OCI-LY1 (cell line): ENCODE measurements around the gene PRAME.

Experiments
- H2AFZ ChIP-seq: fragments of 200-600 bp; sonication (generic), shearing (Covaris generic); 2 replicates; pipeline ENCODE4 v1.6.0; 2014; ENCODE audit warnings: antibody characterized with exemption, mild to moderate bottlenecking, low read length
- H3F3A ChIP-seq: fragments of 200-600 bp; sonication (generic), shearing (Covaris generic); 2 replicates; pipeline ENCODE4 v1.6.0; 2014; ENCODE audit warnings: mild to moderate bottlenecking, antibody characterized with exemption, low read length, moderate library complexity; ENCODE audit not compliant: insufficient read depth
- H3K27ac ChIP-seq: fragments of 200-600 bp; sonication (generic); 2 replicates; pipeline ENCODE4 v1.5.1; 2014; ENCODE audit warnings: low read length, mixed run types, mild to moderate bottlenecking, low read depth; ENCODE audit not compliant: poor library complexity, severe bottlenecking
- H3K27me3 ChIP-seq: fragments of 200-600 bp; sonication (generic); 2 replicates; pipeline ENCODE4 v1.6.0; 2014; ENCODE audit warnings: antibody characterized with exemption, mild to moderate bottlenecking, low read length, moderate library complexity; ENCODE audit not compliant: insufficient read depth
- H3K36me3 ChIP-seq: fragments of 200-600 bp; sonication (generic); 2 replicates; pipeline ENCODE4 v1.6.1; 2014; ENCODE audit warnings: mild to moderate bottlenecking, antibody characterized with exemption, low read length, moderate library complexity, mixed read lengths; ENCODE audit not compliant: insufficient read depth
- H3K4me1 ChIP-seq: fragments of 200-600 bp; sonication (generic); 2 replicates; pipeline ENCODE4 v1.5.1; 2014; ENCODE audit warnings: mild to moderate bottlenecking, low read length, moderate library complexity; ENCODE audit not compliant: insufficient read depth, severe bottlenecking
- H3K4me2 ChIP-seq: fragments of 200-600 bp; sonication (generic), shearing (Covaris generic); 2 replicates; pipeline ENCODE4 v1.6.1; 2014; ENCODE audit warnings: low read length
- H3K4me3 ChIP-seq: fragments of 200-600 bp; sonication (generic); 2 replicates; pipeline ENCODE4 v1.5.1; 2014; ENCODE audit warnings: low read length, low read depth, mild to moderate bottlenecking, mixed read lengths; ENCODE audit not compliant: poor library complexity, severe bottlenecking
- H3K79me2 ChIP-seq: fragments of 200-600 bp; shearing (Covaris generic); 2 replicates; pipeline ENCODE4 v1.6.1; 2016; ENCODE audit warnings: mixed run types, low read length, mixed read lengths; ENCODE audit not compliant: insufficient read depth
- H3K9ac ChIP-seq: fragments of 200-600 bp; sonication (generic), shearing (Covaris generic); 2 replicates; pipeline ENCODE4 v1.6.1; 2014; ENCODE audit warnings: mild to moderate bottlenecking, low read length, mixed read lengths
- H3K9me2 ChIP-seq: fragments of 200-600 bp; sonication (generic), shearing (Covaris generic); 2 replicates; pipeline ENCODE4 v1.6.1; 2014; ENCODE audit warnings: low read depth, mild to moderate bottlenecking, low read length, mixed read lengths
- H3K9me3 ChIP-seq: fragments of 200-600 bp; shearing (Covaris generic); 2 replicates; pipeline ENCODE4 v1.6.1; 2014; ENCODE audit warnings: low read length, mixed read lengths
- H4K20me1 ChIP-seq: fragments of 200-600 bp; sonication (generic), shearing (Covaris generic); 2 replicates; pipeline ENCODE4 v1.6.0; 2016; ENCODE audit warnings: mild to moderate bottlenecking, low read length; ENCODE audit not compliant: insufficient read depth
- EZH2 ChIP-seq: fragments of 200-600 bp; sonication (generic), shearing (Covaris generic); IDR thresholded peaks from 2 replicates; pipeline ENCODE4 v1.8.0; 2017; ENCODE audit warnings: borderline replicate concordance, mixed run types, mild to moderate bottlenecking, antibody characterized with exemption, low read length, moderate library complexity, mixed read lengths
- TF ChIP-seq, protein P1 (sequence below): fragments of 200-600 bp; sonication (generic), shearing (Covaris generic); IDR thresholded peaks from 2 replicates; pipeline ENCODE4 v1.5.1; 2017; ENCODE audit warnings: mild to moderate bottlenecking, antibody characterized with exemption, low read length, moderate library complexity, mixed read lengths

PRAME gene

DNA sequence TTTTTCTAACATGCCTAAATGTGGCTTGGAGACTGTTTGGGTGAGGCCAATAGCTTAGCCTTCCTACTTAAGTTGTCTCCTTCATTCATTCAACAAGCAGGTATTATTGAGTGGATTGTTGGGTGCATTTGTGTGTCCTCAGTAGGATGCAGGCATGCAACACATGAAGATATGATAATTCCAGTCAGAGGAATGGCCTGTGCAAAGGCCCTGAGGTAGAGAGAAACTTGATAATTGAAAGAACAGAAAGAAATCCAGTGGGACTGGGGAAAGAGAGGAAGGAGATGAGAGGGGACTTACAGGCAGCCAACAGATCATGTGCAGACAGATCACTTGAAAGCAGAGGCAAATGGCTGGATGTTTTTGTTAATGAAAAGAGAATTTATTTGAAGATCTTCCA lies 15.3 kb upstream of the PRAME start:
- Histone ChIP-seq H3K9me3 (no peaks in the 10 kb centered on the region), H3F3A (no peaks in the 10 kb centered on the region), H3K36me3 (no peaks in the 10 kb centered on the region), H3K4me1 (peaks cover 5% of the 10 kb centered on the region), H3K9ac (no peak overlapping the region), H4K20me1 (no peaks in the 10 kb centered on the region), H3K27me3 (no peaks in the 10 kb centered on the region), H3K27ac (no peak overlapping the region), H3K9me2 (no peaks in the 10 kb centered on the region), H3K4me2 (no peak overlapping the region), H3K79me2 (no peaks in the 10 kb centered on the region), H2AFZ (no peak overlapping the region), H3K4me3 (no peak overlapping the region)
- no peak for TF ChIP-seq EZH2
- TF ChIP-seq, protein P1, sequence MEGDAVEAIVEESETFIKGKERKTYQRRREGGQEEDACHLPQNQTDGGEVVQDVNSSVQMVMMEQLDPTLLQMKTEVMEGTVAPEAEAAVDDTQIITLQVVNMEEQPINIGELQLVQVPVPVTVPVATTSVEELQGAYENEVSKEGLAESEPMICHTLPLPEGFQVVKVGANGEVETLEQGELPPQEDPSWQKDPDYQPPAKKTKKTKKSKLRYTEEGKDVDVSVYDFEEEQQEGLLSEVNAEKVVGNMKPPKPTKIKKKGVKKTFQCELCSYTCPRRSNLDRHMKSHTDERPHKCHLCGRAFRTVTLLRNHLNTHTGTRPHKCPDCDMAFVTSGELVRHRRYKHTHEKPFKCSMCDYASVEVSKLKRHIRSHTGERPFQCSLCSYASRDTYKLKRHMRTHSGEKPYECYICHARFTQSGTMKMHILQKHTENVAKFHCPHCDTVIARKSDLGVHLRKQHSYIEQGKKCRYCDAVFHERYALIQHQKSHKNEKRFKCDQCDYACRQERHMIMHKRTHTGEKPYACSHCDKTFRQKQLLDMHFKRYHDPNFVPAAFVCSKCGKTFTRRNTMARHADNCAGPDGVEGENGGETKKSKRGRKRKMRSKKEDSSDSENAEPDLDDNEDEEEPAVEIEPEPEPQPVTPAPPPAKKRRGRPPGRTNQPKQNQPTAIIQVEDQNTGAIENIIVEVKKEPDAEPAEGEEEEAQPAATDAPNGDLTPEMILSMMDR = no peak

DNA sequence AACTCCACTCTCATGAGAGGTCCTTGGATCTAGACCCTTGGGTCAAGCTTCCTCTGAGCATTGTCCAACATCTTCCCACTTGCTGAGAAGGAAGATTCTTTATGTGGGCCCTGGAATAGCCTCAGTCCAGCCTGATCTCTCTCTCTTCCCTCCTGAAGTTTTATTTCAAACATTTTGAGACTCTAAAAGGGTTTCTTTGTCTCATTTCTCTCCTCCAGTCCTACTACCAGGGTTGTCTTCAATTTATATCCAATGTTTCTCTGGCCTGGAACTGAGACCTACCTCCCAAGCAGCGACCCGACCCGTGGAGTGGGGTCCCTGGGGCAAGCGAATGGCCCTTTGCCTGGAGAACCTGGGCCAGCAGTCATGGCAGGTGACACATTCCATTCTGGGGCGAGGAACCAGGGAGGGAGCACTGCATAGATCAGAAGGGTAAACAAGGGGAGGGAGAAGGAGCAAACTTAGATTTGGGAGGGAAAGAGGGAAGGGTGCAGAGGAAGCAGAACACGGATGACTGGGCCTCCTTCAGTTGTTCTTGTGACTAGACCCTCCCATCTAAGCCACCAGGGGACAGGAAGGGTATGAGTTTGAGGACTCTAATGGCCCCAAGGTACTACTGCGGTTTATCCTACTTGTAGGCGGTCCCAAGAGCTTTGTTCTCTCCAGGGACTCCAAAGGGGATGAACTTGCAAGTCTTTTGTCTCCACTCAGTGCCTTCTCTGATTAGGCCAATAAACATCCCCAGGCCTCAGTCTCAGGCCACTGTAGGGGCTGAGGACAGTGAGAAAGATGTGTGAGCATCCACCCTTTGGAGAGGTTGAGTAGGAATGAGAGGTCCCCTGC lies 14.2 kb upstream of the PRAME start:
- Histone ChIP-seq H3K27me3 (no peaks in the 10 kb centered on the region), H3K27ac (no peak overlapping the region), H4K20me1 (no peaks in the 10 kb centered on the region), H3K4me1 (no peaks in the 10 kb centered on the region), H3K79me2 (no peaks in the 10 kb centered on the region), H3K9me3 (no peaks in the 10 kb centered on the region), H3F3A (no peaks in the 10 kb centered on the region), H3K4me3 (no peak overlapping the region), H3K9me2 (no peaks in the 10 kb centered on the region), H3K4me2 (no peak overlapping the region), H2AFZ (no peak overlapping the region), H3K9ac (no peak overlapping the region), H3K36me3 (no peaks in the 10 kb centered on the region)
- no peak for TF ChIP-seq EZH2
- TF ChIP-seq, protein P1 = no peak

DNA sequence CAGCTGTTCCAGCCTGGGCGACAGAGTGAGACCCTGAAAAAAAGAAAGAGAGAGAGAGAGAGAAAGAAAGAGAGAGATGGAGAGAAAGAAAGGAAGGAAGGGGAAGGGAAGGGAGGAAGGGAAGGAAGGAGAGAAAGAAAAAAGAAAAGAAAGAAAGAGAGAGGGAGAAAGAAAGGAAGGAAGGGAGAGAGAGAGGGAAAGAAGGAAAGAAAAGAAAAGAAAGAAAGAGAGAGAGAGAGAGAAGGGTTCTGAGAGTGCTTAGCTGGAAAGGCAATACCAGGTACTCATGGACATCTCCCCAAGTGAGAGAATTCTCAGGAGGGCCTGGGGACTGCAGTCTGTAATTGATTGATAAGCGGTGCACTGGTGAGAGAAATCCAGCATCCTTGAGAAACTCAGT lies 12.8 kb upstream of the PRAME start:
- H3F3A ChIP-seq = no peaks in the 10 kb centered on the region
- H3K4me2 ChIP-seq = no peak overlapping the region
- no peaks in the 10 kb centered on the region for H3K9me2 ChIP-seq
- no peaks in the 10 kb centered on the region for H3K36me3 ChIP-seq
- no peak overlapping the region for H3K4me3 ChIP-seq
- no peaks in the 10 kb centered on the region for H3K9me3 ChIP-seq
- H4K20me1 ChIP-seq = no peaks in the 10 kb centered on the region
- H3K4me1 ChIP-seq = no peaks in the 10 kb centered on the region
- H2AFZ ChIP-seq = no peak overlapping the region
- no peaks in the 10 kb centered on the region for H3K79me2 ChIP-seq
- H3K27me3 ChIP-seq = peaks cover 1% of the 10 kb centered on the region; the same call in 1 of the 2 replicates
- H3K9ac ChIP-seq = no peak overlapping the region
- no peak for TF ChIP-seq EZH2
- TF ChIP-seq, protein P1 = no peak
- H3K27ac ChIP-seq = no peak overlapping the region
